IPS DF 6.9 (cell line): ENCODE data around the gene CYP4F12.

Experiments used
- DNase-seq: peaks from one replicate; pipeline ENCODE4 v3.0.0-alpha.2; 2013; ENCODE audit warnings: low read depth, low spot score
- H3K27ac ChIP-seq: one replicate; pipeline ENCODE4 v1.5.1; 2013; ENCODE audit warnings: low read length, control low read depth
- H3K27me3 ChIP-seq: 2 replicates; pipeline ENCODE4 v1.6.1; 2013; ENCODE audit warnings: mild to moderate bottlenecking, low read length; ENCODE audit not compliant: control insufficient read depth, insufficient read depth
- H3K36me3 ChIP-seq: 2 replicates; pipeline ENCODE4 v1.6.1; 2013; ENCODE audit warnings: low read length; ENCODE audit not compliant: control insufficient read depth, insufficient read depth
- H3K4me1 ChIP-seq: 2 replicates; pipeline ENCODE4 v1.6.1; 2013; ENCODE audit warnings: low read length; ENCODE audit not compliant: control insufficient read depth, insufficient read depth
- H3K4me3 ChIP-seq: 2 replicates; pipeline ENCODE4 v1.5.1; 2013; ENCODE audit warnings: mild to moderate bottlenecking, low read length
- H3K9me3 ChIP-seq: 2 replicates; pipeline ENCODE4 v1.6.1; 2013; ENCODE audit warnings: low read length, inconsistent platforms; ENCODE audit not compliant: control insufficient read depth, insufficient read depth
- WGBS: extraction: QIAGEN DNeasy Blood & Tissue Kit; methylation state at CpG from one replicate; pipeline ENCODE4 v1.1.7; 2013; ENCODE audit warnings: mixed read lengths, missing lambda C conversion rate; ENCODE audit not compliant: insufficient read length, insufficient coverage; 5-methylcytosine and 5-hydroxymethylcytosine counted together

Gene CYP4F12

GRCh38 chr19:15672580-15673175 is at the start of gene CYP4F12:
TSS of gene CYP4F12 (plus strand) at chr19:15673087. CDS start at chr19:15673530, 443 bp downstream.
- Histone ChIP-seq H3K27ac (no peak within 1 kb of the TSS), H3K9me3 (peaks cover 13% of the 10 kb centered on the region), H3K4me3 (no peak within 1 kb of the TSS), H3K4me1 (no peaks in the 10 kb centered on the region), H3K27me3 (no peaks in the 10 kb centered on the region), H3K36me3 (no peaks in the 10 kb centered on the region)
- WGBS, result no CpG with 5 or more reads among the region's 6 CpGs
- DNase-seq, result no peak

GRCh38 chr19:15623711-15624318 is 49.1 kb upstream of the CYP4F12 start:
- Histone ChIP-seq H3K27me3 (no peaks in the 10 kb centered on the region), H3K36me3 (no peaks in the 10 kb centered on the region), H3K27ac (no peak overlapping the region), H3K4me3 (no peak overlapping the region), H3K4me1 (no peaks in the 10 kb centered on the region), H3K9me3 (peaks cover 14% of the 10 kb centered on the region)
- no peak for DNase-seq
- WGBS, result no CpG with 5 or more reads among the region's 9 CpGs

DNA sequence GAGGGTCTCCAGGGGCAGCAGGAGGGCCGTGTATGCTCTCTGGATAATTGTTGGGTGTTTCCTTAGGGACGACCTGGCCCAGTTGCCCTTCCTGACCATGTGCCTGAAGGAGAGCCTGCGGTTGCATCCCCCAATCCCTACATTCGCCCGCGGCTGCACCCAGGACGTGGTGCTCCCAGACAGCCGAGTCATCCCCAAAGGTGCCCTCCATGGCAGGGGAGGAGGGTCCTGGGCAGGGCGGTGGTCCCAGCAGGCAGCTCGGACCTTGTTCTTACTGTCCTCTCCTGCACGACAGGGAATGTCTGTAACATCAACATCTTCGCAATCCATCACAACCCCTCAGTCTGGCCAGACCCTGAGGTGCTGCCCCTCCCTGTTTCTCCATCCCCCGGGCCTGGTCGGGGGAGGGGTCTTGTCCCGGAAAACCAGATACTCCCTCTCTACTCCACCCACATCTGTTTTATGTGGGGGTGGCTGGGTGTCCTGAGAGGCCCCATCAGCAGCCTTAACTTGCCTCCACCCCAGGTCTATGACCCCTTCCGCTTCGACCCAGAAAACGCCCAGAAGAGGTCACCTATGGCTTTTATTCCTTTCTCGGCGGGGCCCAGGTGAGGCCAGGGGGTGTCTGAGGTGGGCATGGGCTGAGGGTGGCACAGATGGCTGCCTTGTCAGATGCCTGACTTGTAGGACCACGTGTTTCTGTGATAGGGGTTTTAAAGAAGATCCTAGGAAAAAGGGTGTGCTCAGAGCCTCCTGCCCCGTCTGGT is 44.5 kb upstream of the CYP4F12 start:
- H3K4me1 ChIP-seq, result no peaks in the 10 kb centered on the region
- H3K27ac ChIP-seq, result no peak overlapping the region
- WGBS, result no CpG with 5 or more reads among the region's 22 CpGs
- no peaks in the 10 kb centered on the region for H3K27me3 ChIP-seq
- no peak overlapping the region for H3K4me3 ChIP-seq
- H3K36me3 ChIP-seq, result no peaks in the 10 kb centered on the region
- no peak for DNase-seq
- H3K9me3 ChIP-seq, result peaks cover 9% of the 10 kb centered on the region

GRCh38 chr19:15629003-15629880 is 43.6 kb upstream of the CYP4F12 start:
- Histone ChIP-seq H3K9me3 (peaks cover 5% of the 10 kb centered on the region), H3K4me3 (no peak overlapping the region)
- WGBS, result no CpG with 5 or more reads among the region's 25 CpGs

DNA sequence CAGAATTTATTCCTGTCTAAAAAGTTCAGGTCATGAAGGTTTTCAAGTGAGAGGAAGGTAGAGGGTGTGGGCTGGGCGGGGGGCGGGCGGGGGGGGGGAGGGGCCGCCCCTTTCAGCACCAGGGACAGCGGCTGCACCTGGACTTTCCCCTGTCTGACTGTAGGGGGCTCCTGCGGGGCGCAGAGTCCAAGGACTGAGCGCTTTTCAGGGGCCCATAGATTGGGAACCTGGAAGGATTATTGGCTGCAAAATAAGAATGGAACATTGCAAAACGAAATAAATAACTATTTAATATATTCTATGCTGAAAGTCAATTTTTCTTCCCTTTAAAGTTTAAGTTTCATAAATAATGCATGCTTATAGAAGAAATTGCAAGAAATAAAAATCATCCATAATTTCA is 41.1 kb upstream of the CYP4F12 start:
- no peaks in the 10 kb centered on the region for H3K27me3 ChIP-seq
- H3K4me3 ChIP-seq, result no peak overlapping the region
- H3K4me1 ChIP-seq, result no peaks in the 10 kb centered on the region
- peaks cover 7% of the 10 kb centered on the region for H3K9me3 ChIP-seq
- no peaks in the 10 kb centered on the region for H3K36me3 ChIP-seq
- DNase-seq, result no peak
- no peak overlapping the region for H3K27ac ChIP-seq
- WGBS, result no CpG with 5 or more reads among the region's 9 CpGs

More at GRCh38 chr19:15629003-15629880, 43.6 kb upstream of the CYP4F12 start:
- Histone ChIP-seq H3K4me1 (no peaks in the 10 kb centered on the region), H3K36me3 (no peaks in the 10 kb centered on the region), H3K27ac (no peak overlapping the region), H3K27me3 (no peaks in the 10 kb centered on the region)
- DNase-seq, result peak; percentile 1

DNA sequence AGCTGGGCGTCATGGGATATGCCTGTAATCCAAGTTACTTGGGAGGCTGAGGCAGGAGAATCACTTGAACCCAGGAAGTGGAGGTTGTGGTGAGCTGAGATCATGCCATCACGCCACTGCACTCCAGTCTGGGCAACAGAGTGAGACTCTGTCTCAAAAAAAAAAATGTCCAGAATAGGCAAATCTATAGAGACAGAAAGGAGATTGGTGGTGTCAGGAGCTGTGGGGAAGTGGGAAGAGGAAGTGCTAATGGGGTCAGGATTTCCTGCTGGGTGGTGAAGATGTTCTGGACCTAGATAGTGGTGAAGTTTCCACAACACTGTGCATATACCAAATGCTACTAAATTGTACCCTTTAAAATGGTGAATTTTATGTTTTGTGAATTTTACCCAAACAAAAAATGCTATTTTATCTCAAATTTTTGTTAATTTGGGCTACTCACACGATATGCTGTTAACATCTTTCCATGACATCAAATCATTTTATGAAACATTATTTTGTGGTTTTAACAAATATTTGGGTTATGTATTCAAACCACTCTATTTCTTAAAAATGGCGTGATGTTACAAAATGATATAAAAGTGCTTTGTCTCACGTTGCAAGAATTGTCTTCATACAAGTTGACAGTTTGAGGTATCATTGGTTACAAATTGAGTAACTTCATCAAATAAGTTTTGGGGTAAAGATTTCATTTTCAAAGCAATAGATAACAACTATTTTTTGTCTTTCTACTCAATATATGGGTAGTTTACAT is 39.6 kb upstream of the CYP4F12 start:
- H3K27me3 ChIP-seq, result no peaks in the 10 kb centered on the region
- H3K9me3 ChIP-seq, result peaks cover 8% of the 10 kb centered on the region
- WGBS, result no CpG with 5 or more reads among the region's 5 CpGs
- no peak for DNase-seq
- no peak overlapping the region for H3K4me3 ChIP-seq
- no peak overlapping the region for H3K27ac ChIP-seq
- H3K4me1 ChIP-seq, result no peaks in the 10 kb centered on the region
- H3K36me3 ChIP-seq, result no peaks in the 10 kb centered on the region

DNA sequence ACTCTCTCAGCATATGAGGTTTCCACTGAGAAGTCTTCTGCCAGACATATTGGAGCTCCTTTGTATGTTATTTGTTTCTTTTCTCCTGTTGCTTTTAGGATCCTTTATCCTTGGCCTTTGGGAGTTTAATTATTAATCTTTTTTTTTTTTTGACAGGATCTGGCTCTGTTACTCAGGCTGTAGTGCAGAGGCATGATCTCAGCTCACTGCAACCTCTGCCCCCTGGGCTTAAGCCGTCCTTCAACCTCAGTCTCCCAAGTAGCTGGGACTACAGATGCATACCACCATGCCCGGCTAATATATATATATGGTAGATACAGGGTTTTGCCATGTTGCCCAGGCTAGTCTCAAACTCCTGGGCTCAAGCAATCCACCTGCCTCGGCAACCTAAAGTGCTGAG is 38.8 kb upstream of the CYP4F12 start:
- H3K9me3 ChIP-seq, result peaks cover 4% of the 10 kb centered on the region
- no peak for DNase-seq
- no peaks in the 10 kb centered on the region for H3K36me3 ChIP-seq
- no peak overlapping the region for H3K27ac ChIP-seq
- WGBS, result no CpG with 5 or more reads among the region's 3 CpGs
- no peak overlapping the region for H3K4me3 ChIP-seq
- no peaks in the 10 kb centered on the region for H3K27me3 ChIP-seq
- H3K4me1 ChIP-seq, result no peaks in the 10 kb centered on the region

DNA sequence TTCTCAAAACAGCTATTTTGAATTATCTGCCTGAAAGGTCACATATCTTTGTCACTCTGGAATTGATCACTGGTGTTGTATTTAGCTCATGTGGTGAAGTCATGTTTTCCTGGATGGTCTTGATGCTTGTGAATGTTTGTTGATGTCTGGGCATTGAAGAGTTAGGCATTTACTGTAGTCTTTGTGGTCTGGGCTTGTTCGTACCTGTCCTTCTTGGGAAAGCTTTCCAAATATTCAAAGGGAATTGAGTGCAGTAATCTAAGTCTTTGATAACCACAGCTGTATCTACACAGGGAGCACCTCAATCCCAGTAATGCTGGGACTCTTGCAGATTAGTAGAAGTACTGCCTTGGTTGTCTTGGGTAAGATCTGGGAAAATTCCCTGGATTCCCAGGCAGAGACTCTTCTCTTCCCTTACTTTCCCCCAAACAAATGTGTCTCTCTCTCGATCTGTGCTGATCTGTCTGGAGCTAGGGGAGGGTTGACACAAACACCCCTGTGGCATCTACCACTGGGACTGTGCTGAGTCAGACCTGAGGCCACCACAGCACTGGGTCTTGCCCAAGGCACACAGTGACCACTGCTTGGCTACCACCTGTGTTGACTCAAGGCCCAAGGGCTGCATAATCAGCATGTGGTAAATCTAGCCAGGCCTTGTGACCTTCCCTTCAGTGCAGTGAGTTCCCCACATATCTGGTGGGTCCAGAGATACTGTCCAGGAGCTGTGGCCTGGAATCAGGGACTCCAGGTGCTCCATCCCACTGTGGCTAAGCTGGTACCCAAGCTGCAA is 37.7 kb upstream of the CYP4F12 start:
- H3K4me1 ChIP-seq, result no peaks in the 10 kb centered on the region
- no peak overlapping the region for H3K27ac ChIP-seq
- no peaks in the 10 kb centered on the region for H3K27me3 ChIP-seq
- WGBS, result no CpG with 5 or more reads among the region's 2 CpGs
- H3K4me3 ChIP-seq, result no peak overlapping the region
- DNase-seq, result no peak
- no peaks in the 10 kb centered on the region for H3K36me3 ChIP-seq
- peaks cover 6% of the 10 kb centered on the region for H3K9me3 ChIP-seq

DNA sequence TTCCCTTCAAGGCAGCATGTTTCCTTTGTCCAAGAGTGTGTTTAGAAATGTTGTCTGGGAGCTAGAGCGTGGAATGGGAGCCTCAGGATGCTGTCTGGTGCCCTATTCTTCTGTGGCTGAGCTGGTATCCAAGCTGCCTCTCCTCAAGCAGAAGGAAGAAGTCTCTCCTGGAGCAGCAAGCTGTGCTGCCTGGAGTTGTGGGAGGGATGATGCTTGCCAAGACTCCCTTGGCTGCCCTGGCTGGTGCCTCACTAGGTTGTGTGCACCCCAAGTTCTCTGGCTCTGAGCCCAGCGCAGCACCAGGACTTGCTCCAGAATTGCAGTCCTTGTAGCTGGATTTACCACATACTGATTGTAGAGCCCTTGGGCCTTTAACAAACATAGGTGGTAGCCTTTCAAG is 36.9 kb upstream of the CYP4F12 start:
- no peak for DNase-seq
- WGBS, result no CpG with 5 or more reads among the region's 2 CpGs
- H3K27ac ChIP-seq, result no peak overlapping the region
- no peak overlapping the region for H3K4me3 ChIP-seq
- H3K27me3 ChIP-seq, result no peaks in the 10 kb centered on the region
- H3K36me3 ChIP-seq, result no peaks in the 10 kb centered on the region
- no peaks in the 10 kb centered on the region for H3K4me1 ChIP-seq
- H3K9me3 ChIP-seq, result peaks cover 6% of the 10 kb centered on the region
